Neutrophil (primary cell): Measurements from ENCODE around the gene KCNQ1.

Experiments
- H3K27ac ChIP-seq: fragments of 200-600 bp; sonication (generic); 2 replicates; pipeline ENCODE4 v1.5.1; 2016; ENCODE audit warnings: mild to moderate bottlenecking, moderate library complexity
- H3K27me3 ChIP-seq: fragments of 200-600 bp; sonication (generic); 2 replicates; pipeline ENCODE4 v1.6.0; 2016; ENCODE audit warnings: mild to moderate bottlenecking
- H3K36me3 ChIP-seq: fragments of 200-600 bp; sonication (generic); 2 replicates; pipeline ENCODE4 v1.5.1; 2017
- H3K4me1 ChIP-seq, 2 experiments: fragments of 200-600 bp in 1 of 2; sonication (generic) in 1 of 2; 1 replicate in 1 of 2; 2 replicates in 1 of 2; pipeline versions ENCODE4 v1.5.1 to v1.6.1; 2013 to 2016; ENCODE audit warnings: low read depth in 1 of 2, low read length in 1 of 2, mild to moderate bottlenecking in 1 of 2, moderate library complexity in 1 of 2; ENCODE audit not compliant: control insufficient read depth in 1 of 2, insufficient read depth in 1 of 2
- H3K4me3 ChIP-seq, 2 experiments: fragments of 200-600 bp in 1 of 2; sonication (generic) in 1 of 2; 1 replicate in 1 of 2; 2 replicates in 1 of 2; pipeline ENCODE4 v1.5.1; 2013 to 2016; ENCODE audit warnings: low read depth in 1 of 2, low read length in 1 of 2, mild to moderate bottlenecking in 1 of 2, moderate library complexity in 1 of 2
- H3K9me3 ChIP-seq: fragments of 200-600 bp; sonication (generic); 2 replicates; pipeline ENCODE4 v1.5.1; 2016
- TF ChIP-seq, protein P1 (sequence below): fragments of 200-600 bp; sonication (generic); IDR thresholded peaks from 2 replicates; pipeline ENCODE4 v1.5.1; 2016; ENCODE audit warnings: antibody characterized with exemption

KCNQ1 gene

DNA sequence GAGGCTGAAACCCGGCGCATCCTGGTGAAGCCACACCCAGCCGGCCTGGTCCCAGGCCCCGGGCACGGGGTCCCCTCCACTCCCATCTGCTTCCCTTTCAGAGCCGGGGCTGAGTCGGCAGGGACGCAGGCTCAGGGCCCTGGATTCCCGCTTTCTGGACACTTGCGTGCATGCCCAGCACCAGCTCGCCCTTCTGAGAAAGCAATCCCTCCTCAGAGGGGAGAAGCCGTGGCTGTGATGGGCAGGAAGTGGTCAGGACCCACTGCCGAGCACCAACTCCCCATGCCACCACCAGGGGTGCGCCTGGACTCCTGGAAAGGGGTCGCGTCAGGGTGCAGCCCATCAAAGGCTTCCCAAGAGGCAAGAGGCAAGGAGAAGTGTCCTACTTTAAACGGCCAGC is 425.7 kb downstream of the KCNQ1 start:
- no peak overlapping the region for H3K27ac ChIP-seq
- no peak overlapping the region for H3K4me3 ChIP-seq
- H3K9me3 ChIP-seq = no peaks in the 10 kb centered on the region
- TF ChIP-seq, protein P1, sequence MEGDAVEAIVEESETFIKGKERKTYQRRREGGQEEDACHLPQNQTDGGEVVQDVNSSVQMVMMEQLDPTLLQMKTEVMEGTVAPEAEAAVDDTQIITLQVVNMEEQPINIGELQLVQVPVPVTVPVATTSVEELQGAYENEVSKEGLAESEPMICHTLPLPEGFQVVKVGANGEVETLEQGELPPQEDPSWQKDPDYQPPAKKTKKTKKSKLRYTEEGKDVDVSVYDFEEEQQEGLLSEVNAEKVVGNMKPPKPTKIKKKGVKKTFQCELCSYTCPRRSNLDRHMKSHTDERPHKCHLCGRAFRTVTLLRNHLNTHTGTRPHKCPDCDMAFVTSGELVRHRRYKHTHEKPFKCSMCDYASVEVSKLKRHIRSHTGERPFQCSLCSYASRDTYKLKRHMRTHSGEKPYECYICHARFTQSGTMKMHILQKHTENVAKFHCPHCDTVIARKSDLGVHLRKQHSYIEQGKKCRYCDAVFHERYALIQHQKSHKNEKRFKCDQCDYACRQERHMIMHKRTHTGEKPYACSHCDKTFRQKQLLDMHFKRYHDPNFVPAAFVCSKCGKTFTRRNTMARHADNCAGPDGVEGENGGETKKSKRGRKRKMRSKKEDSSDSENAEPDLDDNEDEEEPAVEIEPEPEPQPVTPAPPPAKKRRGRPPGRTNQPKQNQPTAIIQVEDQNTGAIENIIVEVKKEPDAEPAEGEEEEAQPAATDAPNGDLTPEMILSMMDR = no peak
- H3K36me3 ChIP-seq = no peaks in the 10 kb centered on the region
- peaks cover 89% of the 10 kb centered on the region for H3K27me3 ChIP-seq
- no peaks in the 10 kb centered on the region for H3K4me1 ChIP-seq

- Histone ChIP-seq H3K36me3 (no peaks in the 10 kb centered on the region), H3K27me3 (peaks cover 89% of the 10 kb centered on the region), H3K9me3 (no peaks in the 10 kb centered on the region), H3K4me3 (no peak overlapping the region), H3K4me1 (no peaks in the 10 kb centered on the region), H3K27ac (no peak overlapping the region)
- TF ChIP-seq, protein P1 = no peak
Observed at GRCh38 chr11:2870969-2871680, 426.3 kb downstream of the KCNQ1 start.

DNA sequence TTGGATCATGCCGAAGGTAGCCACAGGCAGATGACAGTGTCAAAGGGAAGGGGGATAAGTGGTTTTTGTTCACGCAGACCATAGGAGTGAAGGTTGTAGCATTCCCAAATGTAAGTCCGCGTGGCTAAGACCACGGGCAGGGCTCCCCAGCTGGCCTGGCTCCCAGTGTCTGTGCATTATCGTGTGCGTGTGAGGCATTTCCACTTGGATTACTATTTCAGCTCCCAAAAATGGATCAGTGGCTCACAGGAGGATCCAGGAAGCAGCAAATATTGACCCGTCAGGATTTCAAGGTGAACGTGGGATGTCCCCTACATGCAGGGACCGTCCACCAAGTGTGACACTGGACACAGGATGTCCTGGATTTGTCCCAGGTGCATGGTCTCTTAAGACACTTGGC is 430.2 kb downstream of the KCNQ1 start:
- no peaks in the 10 kb centered on the region for H3K36me3 ChIP-seq
- no peak overlapping the region for H3K27ac ChIP-seq
- TF ChIP-seq, protein P1 = no peak
- no peaks in the 10 kb centered on the region for H3K9me3 ChIP-seq
- no peaks in the 10 kb centered on the region for H3K4me1 ChIP-seq
- no peak overlapping the region for H3K4me3 ChIP-seq
- H3K27me3 ChIP-seq = peaks cover 85% of the 10 kb centered on the region

DNA sequence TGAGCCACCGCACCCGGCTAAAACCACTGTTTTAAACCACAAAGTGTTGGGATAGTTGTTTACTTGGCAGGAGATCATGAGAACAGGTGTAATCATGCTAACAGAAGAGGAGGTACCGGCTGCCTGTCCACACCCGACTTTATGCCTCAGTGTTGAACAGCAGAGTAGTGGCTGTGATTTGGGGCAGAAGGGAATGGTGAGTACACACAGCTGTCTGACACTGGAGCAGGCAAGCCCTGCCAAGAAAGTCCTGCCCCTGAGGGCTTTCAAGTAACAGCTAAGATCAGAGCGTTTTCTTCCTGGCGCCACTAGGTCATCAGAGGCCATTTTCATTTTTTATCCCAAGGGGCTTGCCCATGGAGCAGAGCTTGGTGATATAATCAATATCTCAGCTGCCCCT is 432.7 kb downstream of the KCNQ1 start:
- H3K36me3 ChIP-seq = no peaks in the 10 kb centered on the region
- peaks cover 86% of the 10 kb centered on the region for H3K27me3 ChIP-seq
- H3K27ac ChIP-seq = no peak overlapping the region
- TF ChIP-seq, protein P1 = no peak
- H3K4me1 ChIP-seq = no peaks in the 10 kb centered on the region
- H3K4me3 ChIP-seq = no peak overlapping the region
- no peaks in the 10 kb centered on the region for H3K9me3 ChIP-seq

GRCh38 chr11:2878782-2879181 is 434.0 kb downstream of the KCNQ1 start:
- Histone ChIP-seq H3K4me3 (no peak overlapping the region), H3K9me3 (no peaks in the 10 kb centered on the region), H3K4me1 (peaks cover 2 to 3% of the 10 kb centered on the region in 2 experiments), H3K27me3 (peaks cover 92% of the 10 kb centered on the region), H3K27ac (no peak overlapping the region), H3K36me3 (no peaks in the 10 kb centered on the region)
- TF ChIP-seq, protein P1 = no peak
